PFSK-1 (cell line): ENCODE data around the gene GLI1.
A peak's percentile ranks its signal among the peaks of the same experiment; 100 is the strongest.

Experiments
- FOXP2 ChIP-seq: optimal IDR thresholded peaks from 2 replicates; pipeline ENCODE3; 2011; ENCODE audit warnings: borderline replicate concordance, control low read depth, inconsistent platforms; ENCODE audit not compliant: insufficient read depth; ENCODE audit errors: extremely low read length, extremely low read depth
- POLR2AphosphoS5 ChIP-seq: IDR thresholded peaks from 2 replicates; pipeline ENCODE4 v1.6.1; 2012; ENCODE audit warnings: low read depth, mild to moderate bottlenecking, control low read depth, low read length, moderate library complexity
- REST ChIP-seq, 2 experiments: IDR thresholded peaks; 2 replicates each; pipeline versions ENCODE4 v1.6.1 to v1.8.0; 2011 to 2012; ENCODE audit warnings: low read depth in 2 of 2, low read length in 2 of 2, control low read depth in 1 of 2, inconsistent platforms in 1 of 2, mild to moderate bottlenecking in 1 of 2, moderate library complexity in 1 of 2; ENCODE audit not compliant: insufficient read depth in 1 of 2
- SIN3A ChIP-seq: IDR thresholded peaks from 2 replicates; pipeline ENCODE4 v1.6.1; 2012; ENCODE audit warnings: mild to moderate bottlenecking, low read length, moderate library complexity, borderline replicate concordance; ENCODE audit not compliant: insufficient read depth
- TAF1 ChIP-seq: IDR thresholded peaks from 2 replicates; pipeline ENCODE4 v1.6.1; 2012; ENCODE audit warnings: low read length, control low read depth, borderline replicate concordance; ENCODE audit not compliant: insufficient read depth

GRCh38 chr12:57477710-57478681 lies 18.4 kb downstream of the GLI1 start:
- TF ChIP-seq POLR2AphosphoS5: no peak
- no peak for TF ChIP-seq REST (IDR thresholded peaks at IDR 0.05; ENCODE audit: insufficient read depth in 1 of 2, low read depth in 2 of 2, low read length in 2 of 2)
- peak; percentile 19; the same call in 1 of the 2 replicates for TF ChIP-seq SIN3A
- no peak for TF ChIP-seq TAF1
- TF ChIP-seq FOXP2: peak; percentile 42
